HCT116 (cell line): Measurements from ENCODE around the gene NSG1. TPM values are rescaled to one million over a fixed set of nuclear protein-coding genes. Genes with fewer than 3 reads are reported as not detected.

Experiments used
- ATAC-seq: fragments of 200-7000 bp; cut with Tn5 transposase; 2 replicates; pipeline ENCODE4 v1.9.1; 2020; ENCODE audit warnings: mild to moderate bottlenecking, moderate library complexity
- BruUV-seq: library from RNA; stranded (reverse); fragments of 400-500 nt; replicated peaks from 2 replicates; lab custom pipeline; 2021; lab: Mats Ljungman, UMichigan
- CTCF ChIA-PET: fragments of 300-600 bp; sonication (Branson Sonifier 250); formaldehyde crosslinking; loops from one replicate; lab custom pipeline; 2021; ENCODE audit warnings: antibody characterized with exemption; lab: Charles Lee
- POLR2A ChIA-PET: fragments of 300-600, 350-600 bp; sonication (Branson Sonifier 250); formaldehyde crosslinking; loops from one replicate; lab custom pipeline; 2021; ENCODE audit warnings: antibody characterized with exemption; lab: Charles Lee
- RAD21 ChIA-PET, 2 experiments: fragments of 300-600 bp; sonication (Branson Sonifier 250); formaldehyde crosslinking; loops; one replicate each; lab custom pipeline; 2023; ENCODE audit warnings: low total read pairs in 2 of 2; ENCODE audit not compliant: uncharacterized antibody in 2 of 2, unreplicated experiment in 2 of 2, low non-redundant PET in 1 of 2; lab: Charles Lee
- DNase-seq: peaks from one replicate; pipeline ENCODE4 v3.0.0-alpha.2; 2010; ENCODE audit warnings: low read depth, low spot score
- H2AFZ ChIP-seq: fragments of 200-600 bp; shearing (Covaris generic), sonication (generic); 2 replicates; pipeline ENCODE4 v1.6.1; 2017; ENCODE audit warnings: low read depth, mixed run types, mixed read lengths, antibody characterized with exemption, low read length; ENCODE audit not compliant: poor library complexity, severe bottlenecking
- H3K27ac ChIP-seq: 2 replicates; pipeline ENCODE4 v1.5.1; 2012; ENCODE audit warnings: low read depth, low read length
- H3K27me3 ChIP-seq: fragments of 200-600 bp; sonication (generic); 2 replicates; pipeline ENCODE4 v1.6.1; 2016; ENCODE audit warnings: mixed run types, low read length, mixed read lengths; ENCODE audit not compliant: insufficient read depth
- H3K36me3 ChIP-seq, 2 experiments: fragments of 200-500 bp in 1 of 2; fragments of 200-600 bp in 1 of 2; sonication (Bioruptor generic) in 1 of 2; sonication (generic) in 1 of 2; 2 replicates each; pipeline versions ENCODE4 v1.5.1 to v1.6.1; 2014 to 2016; ENCODE audit warnings: low read length in 2 of 2, inconsistent platforms in 1 of 2, mixed read lengths in 1 of 2, mixed run types in 1 of 2; ENCODE audit not compliant: insufficient read depth in 2 of 2, control insufficient read depth in 1 of 2
- H3K4me1 ChIP-seq, 2 experiments: fragments of 200-600 bp in 1 of 2; sonication (generic) in 1 of 2; 2 replicates each; pipeline versions ENCODE4 v1.5.1 to v1.6.1; 2012 to 2017; ENCODE audit warnings: low read length in 2 of 2, inconsistent platforms in 1 of 2, mild to moderate bottlenecking in 1 of 2, mixed read lengths in 1 of 2, mixed run types in 1 of 2, moderate library complexity in 1 of 2; ENCODE audit not compliant: insufficient read depth in 2 of 2, control insufficient read depth in 1 of 2
- H3K4me2 ChIP-seq: fragments of 200-600 bp; sonication (generic); 2 replicates; pipeline ENCODE4 v1.6.1; 2017; ENCODE audit warnings: mixed run types, low read length, mixed read lengths
- H3K4me3 ChIP-seq, 2 experiments: fragments of 200-600 bp in 1 of 2; sonication (generic) in 1 of 2; replicated peaks in 1 of 2; 2 replicates each; pipeline ENCODE4 v1.5.1; 2011 to 2016; ENCODE audit warnings: low read length in 2 of 2, control low read depth in 1 of 2, low read depth in 1 of 2, mild to moderate bottlenecking in 1 of 2, mixed read lengths in 1 of 2, mixed run types in 1 of 2
- H3K79me2 ChIP-seq: fragments of 200-600 bp; sonication (generic); 2 replicates; pipeline ENCODE4 v1.6.1; 2017; ENCODE audit warnings: mild to moderate bottlenecking, mixed run types, low read length, moderate library complexity, mixed read lengths; ENCODE audit not compliant: insufficient read depth
- H3K9ac ChIP-seq: fragments of 200-600 bp; sonication (generic); 2 replicates; pipeline ENCODE4 v1.6.1; 2016; ENCODE audit warnings: low read length, mixed read lengths
- H3K9me2 ChIP-seq: fragments of 200-600 bp; sonication (generic), shearing (Covaris generic); 2 replicates; pipeline ENCODE4 v1.6.1; 2017; ENCODE audit warnings: mixed run types, mild to moderate bottlenecking, moderate library complexity; ENCODE audit not compliant: insufficient read depth
- H3K9me3 ChIP-seq, 2 experiments: fragments of 200-500 bp in 1 of 2; fragments of 200-600 bp in 1 of 2; sonication (Bioruptor generic) in 1 of 2; sonication (generic) in 1 of 2; 2 replicates each; pipeline ENCODE4 v1.6.1; 2014 to 2017; ENCODE audit warnings: low read length in 2 of 2, mixed read lengths in 2 of 2, inconsistent platforms in 1 of 2, low read depth in 1 of 2, mild to moderate bottlenecking in 1 of 2, mixed run types in 1 of 2, moderate library complexity in 1 of 2; ENCODE audit not compliant: control insufficient read depth in 1 of 2, insufficient read depth in 1 of 2
- H4K20me1 ChIP-seq: fragments of 200-600 bp; sonication (generic), shearing (Covaris generic); 2 replicates; pipeline ENCODE4 v1.6.1; 2017; ENCODE audit warnings: mixed run types, mild to moderate bottlenecking, moderate library complexity; ENCODE audit not compliant: insufficient read depth
- CBX3 ChIP-seq: IDR thresholded peaks from 2 replicates; pipeline ENCODE4 v1.6.1; 2012; ENCODE audit warnings: low read depth
- CTCF ChIP-seq, 3 experiments: fragments of 200-600 bp in 1 of 3; sonication (generic) in 1 of 3; IDR thresholded peaks in 2 of 3; conservative IDR thresholded peaks in 1 of 3; 2 replicates each; pipeline ENCODE4 v1.5.1; 2012 to 2017; ENCODE audit warnings: low read depth in 2 of 3, low read length in 2 of 3, antibody characterized with exemption in 1 of 3, borderline replicate concordance in 1 of 3, control low read depth in 1 of 3, mild to moderate bottlenecking in 1 of 3, mixed read lengths in 1 of 3, mixed run types in 1 of 3, moderate library complexity in 1 of 3; ENCODE audit not compliant: insufficient read depth in 1 of 3
- EGR1 ChIP-seq: IDR thresholded peaks from 2 replicates; pipeline ENCODE4 v1.6.1; 2012; ENCODE audit warnings: low read depth
- EZH2 ChIP-seq: fragments of 200-600 bp; sonication (generic); IDR thresholded peaks from 2 replicates; pipeline ENCODE4 v1.6.1; 2017; ENCODE audit warnings: antibody characterized with exemption, mixed run types
- JUND ChIP-seq: IDR thresholded peaks from 2 replicates; pipeline ENCODE4 v1.6.1; 2012
- MAX ChIP-seq: IDR thresholded peaks from 2 replicates; pipeline ENCODE4 v1.6.1; 2012
- RAD21 ChIP-seq: IDR thresholded peaks from 2 replicates; pipeline ENCODE4 v1.6.1; 2012; ENCODE audit warnings: low read depth, mild to moderate bottlenecking
- SRF ChIP-seq: IDR thresholded peaks from 2 replicates; pipeline ENCODE4 v1.6.1; 2012; ENCODE audit warnings: low read depth
- TCF7L2 ChIP-seq: IDR thresholded peaks from 2 replicates; pipeline ENCODE4 v1.7.0; 2011; ENCODE audit warnings: borderline replicate concordance, inconsistent platforms; ENCODE audit not compliant: insufficient read depth, insufficient read length; ENCODE audit errors: extremely low read depth
- intact Hi-C: fragments of 100-400 bp; cut with micrococcal nuclease; formaldehyde crosslinking; loops from 2 replicates; pipeline ENCODE4 v1.10.0; 2022
- total RNA-seq: library from RNA; stranded (reverse); gene quantifications from one replicate; pipeline ENCODE4 v1.2.1, GENCODE V29; 2021; ENCODE audit not compliant: unreplicated experiment

Gene NSG1
- total RNA-seq, 1 experiment from 2014 or later: 0.12 TPM

- intact Hi-C loops: no loop called here
- DNase-seq (no peak), ATAC-seq (no peak)
- Histone ChIP-seq H3K4me1 (no peaks in the 10 kb centered on the region), H3K9me2 (no peaks in the 10 kb centered on the region), H3K4me2 (no peak overlapping the region), H3K79me2 (no peaks in the 10 kb centered on the region), H3K27me3 (no peaks in the 10 kb centered on the region), H3K36me3 (peaks cover 6 to 8% of the 10 kb centered on the region in 2 experiments; a peak in 1 of 4 replicates), H3K9me3 (no peaks in the 10 kb centered on the region), H2AFZ (no peak overlapping the region), H3K4me3 (no peak overlapping the region), H4K20me1 (no peaks in the 10 kb centered on the region), H3K27ac (no peak overlapping the region), H3K9ac (no peak overlapping the region)
- BruUV-seq: no TSS peak
- TF ChIP-seq MAX: no peak
- TF ChIP-seq SRF: no peak
- no peak for TF ChIP-seq CTCF (IDR thresholded peaks at IDR 0.05 in 2 of 3, conservative IDR thresholded peaks at IDR 0.05 in 1 of 3; ENCODE audit: borderline replicate concordance in 1 of 3, insufficient read depth in 1 of 3, low read depth in 2 of 3, low read length in 2 of 3)
- no peak for TF ChIP-seq JUND
- TF ChIP-seq EGR1: no peak
- no peak for TF ChIP-seq RAD21
- TF ChIP-seq EZH2: no peak
- TF ChIP-seq TCF7L2: no peak
- no peak for TF ChIP-seq CBX3
- ChIA-PET POLR2A (no interaction called here), RAD21 (no interaction called here), CTCF (no interaction called here)
Measured at GRCh38 chr4:4415107-4415805, 28.4 kb downstream of the NSG1 start.
